Stimulated activated CD4-positive, alpha-beta T cell treated with anti-CD3 and anti-CD28 coated beads, Interleukin-15, amount 100 ng/mL, for 24 hours (primary cell): ENCODE measurements around the gene PRR30.

Experiments used
- DNase-seq: peaks from one replicate; pipeline ENCODE4 v3.0.0-alpha.2; 2020

Gene PRR30

DNA sequence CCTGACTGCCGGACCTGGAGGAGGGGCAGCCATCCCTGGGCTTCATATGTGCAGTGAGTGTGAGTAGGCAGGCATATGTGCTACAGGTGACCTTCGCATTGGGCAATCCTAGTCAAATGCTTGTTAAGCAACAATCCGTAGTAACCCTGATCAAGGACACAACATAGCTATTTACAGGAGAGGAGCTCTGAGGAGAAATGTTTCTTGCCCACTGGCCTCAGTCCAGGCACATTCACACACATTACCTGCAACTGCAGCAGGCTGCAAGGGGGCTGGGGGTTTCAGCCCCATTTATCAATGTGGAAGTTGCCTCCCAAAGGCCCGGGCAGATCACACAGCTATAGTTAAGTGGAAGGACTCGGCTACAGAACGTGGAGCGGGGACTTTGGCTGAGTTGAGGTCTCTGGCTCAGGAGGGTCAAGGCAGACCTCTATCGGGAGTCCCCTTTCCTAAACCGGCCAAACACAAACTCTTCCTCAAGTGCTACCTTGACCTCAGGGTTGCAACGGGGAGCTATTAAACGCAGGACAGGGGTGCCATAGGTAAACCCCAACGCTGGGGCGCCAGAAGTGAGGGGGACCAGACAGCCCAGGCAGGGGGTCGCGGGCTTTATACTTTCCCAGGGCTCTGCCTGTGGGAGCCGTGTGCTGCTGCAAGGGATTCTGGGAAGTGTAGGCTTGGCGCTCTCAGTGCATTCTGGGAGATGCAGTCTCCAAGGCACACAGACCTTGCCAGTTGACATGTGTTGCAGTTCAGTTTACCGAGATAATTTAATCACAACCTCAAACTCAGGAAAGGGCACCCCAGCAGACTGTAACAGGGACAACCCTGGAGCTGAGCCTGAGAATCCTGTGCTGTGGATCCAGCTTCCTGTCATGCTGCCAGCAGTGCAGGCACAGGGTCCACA, 43.2 kb downstream of the PRR30 start:
- DNase-seq = peak; percentile 63

DNA sequence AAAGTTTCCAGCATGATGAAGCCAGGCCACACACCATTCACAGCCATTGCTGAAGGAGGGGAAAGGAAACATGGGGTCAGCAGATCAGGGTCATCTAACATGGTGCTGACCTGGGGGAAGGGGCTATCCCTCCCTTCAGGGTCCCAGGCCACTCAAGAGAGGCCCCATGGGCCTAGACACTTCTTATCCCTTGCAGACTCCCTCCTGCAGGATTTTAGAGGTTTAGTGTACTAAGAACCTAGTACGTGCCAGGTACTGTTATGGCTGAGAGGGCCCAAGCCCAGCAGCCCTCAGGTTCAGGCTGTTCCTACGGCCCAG, 43.8 kb downstream of the PRR30 start:
- no peak for DNase-seq

DNA sequence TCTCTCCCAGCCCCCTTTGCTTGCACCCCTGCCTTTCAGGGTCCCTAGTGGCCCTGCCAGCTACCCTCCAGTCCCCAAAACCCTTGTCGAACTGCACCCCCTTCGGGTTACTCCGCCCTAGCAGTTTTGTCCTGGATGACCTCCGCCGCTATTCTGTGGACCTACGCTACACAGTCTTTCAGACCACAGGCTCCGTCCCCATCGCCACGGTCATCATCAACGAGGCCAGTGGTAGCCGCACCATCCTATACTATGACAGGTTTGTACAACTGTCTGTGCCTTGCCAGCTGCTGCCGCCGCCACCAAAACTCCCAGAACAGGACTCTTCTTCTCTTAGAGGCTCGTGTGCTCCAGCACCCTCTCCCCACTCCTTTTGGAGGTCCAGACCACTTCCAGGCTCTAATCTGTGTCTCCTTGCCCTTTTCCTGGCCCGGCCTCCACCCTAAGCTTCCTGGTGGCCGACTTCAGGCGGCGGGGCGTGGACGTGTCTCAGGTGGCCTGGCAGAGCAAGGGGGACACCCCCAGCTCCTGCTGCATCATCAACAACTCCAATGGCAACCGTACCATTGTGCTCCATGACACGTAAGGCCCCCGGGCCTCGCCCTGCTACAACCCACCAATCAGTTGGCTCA, 44.7 kb downstream of the PRR30 start:
- DNase-seq = no peak

DNA sequence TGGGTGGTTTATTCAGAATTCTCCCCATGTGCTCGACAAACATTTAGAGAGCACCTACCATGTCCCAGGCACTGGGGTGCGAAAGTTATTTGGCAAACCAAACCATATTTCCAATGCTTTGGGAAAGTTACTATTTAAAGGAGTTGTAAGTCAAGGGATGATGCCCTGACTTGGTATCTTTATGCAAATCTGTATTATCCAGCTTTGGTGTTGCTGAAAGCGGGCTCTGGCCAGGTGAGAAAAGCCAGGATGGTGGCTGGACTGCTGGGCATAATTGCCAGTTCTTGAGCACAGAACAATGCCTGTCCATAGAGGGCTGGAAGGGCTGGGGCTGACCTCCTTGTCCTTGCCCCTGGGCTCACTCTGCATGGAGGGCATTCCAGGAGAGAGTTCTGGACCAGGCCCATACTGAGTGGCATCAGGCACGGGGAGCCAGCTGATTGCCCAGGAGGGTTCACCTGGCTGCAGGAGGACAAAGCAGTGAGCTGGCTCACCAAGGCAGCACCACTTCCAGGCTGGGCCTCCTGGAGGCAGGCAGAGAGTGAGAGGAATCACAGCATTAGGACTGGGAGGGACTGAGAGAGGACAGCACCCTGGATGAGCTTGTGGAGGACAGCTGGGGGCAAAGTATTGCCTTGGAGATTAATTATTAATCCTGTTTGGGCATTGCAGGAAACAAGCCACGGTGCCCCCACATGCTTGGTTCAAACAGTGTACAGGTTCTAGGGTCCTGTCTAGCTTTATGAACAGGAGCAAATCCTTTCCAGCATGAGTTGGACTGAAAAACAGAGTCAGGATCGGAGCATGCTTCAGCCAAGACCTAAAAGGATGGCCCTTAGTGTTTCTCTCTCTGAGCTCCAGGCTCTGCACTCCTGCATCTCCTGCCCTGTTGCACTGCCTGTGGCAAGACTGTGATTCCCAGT, 45.5 kb downstream of the PRR30 start:
- DNase-seq = no peak

DNA sequence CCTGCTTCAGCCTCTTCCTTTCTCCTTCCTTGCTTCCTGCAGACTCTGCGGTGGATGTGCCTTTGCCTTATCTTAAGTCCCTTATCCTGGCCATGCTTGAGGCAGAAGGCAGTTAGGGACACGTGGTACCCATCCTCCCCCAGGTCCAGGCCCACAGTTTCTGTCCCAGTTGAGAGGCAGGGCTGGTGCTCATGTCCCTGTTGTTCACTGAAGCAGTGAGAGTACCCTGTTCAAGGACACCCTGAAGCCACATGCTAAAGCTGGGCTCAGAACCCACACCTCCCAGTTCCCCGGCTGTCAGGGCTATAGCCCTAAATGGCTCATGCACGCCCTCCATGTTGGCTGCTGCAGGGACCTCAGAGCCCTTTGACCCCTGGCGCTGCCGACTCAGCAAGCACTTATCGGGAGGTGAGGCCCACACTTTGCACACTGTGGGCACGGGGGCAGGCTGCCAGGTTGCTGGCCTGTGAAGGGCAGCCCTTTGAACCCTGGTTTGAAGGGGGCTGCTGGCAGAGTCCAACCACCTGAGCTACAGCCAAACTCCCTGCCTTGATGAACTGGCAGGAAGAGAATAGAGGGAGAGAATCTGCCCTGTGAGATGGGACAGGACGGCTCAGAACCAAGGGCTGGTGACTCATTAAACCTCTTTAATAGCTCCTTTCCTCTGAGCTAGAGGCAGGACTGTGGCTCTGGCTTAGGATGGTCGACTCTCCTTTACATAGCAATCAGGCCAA, 46.3 kb downstream of the PRR30 start:
- DNase-seq = no peak

DNA sequence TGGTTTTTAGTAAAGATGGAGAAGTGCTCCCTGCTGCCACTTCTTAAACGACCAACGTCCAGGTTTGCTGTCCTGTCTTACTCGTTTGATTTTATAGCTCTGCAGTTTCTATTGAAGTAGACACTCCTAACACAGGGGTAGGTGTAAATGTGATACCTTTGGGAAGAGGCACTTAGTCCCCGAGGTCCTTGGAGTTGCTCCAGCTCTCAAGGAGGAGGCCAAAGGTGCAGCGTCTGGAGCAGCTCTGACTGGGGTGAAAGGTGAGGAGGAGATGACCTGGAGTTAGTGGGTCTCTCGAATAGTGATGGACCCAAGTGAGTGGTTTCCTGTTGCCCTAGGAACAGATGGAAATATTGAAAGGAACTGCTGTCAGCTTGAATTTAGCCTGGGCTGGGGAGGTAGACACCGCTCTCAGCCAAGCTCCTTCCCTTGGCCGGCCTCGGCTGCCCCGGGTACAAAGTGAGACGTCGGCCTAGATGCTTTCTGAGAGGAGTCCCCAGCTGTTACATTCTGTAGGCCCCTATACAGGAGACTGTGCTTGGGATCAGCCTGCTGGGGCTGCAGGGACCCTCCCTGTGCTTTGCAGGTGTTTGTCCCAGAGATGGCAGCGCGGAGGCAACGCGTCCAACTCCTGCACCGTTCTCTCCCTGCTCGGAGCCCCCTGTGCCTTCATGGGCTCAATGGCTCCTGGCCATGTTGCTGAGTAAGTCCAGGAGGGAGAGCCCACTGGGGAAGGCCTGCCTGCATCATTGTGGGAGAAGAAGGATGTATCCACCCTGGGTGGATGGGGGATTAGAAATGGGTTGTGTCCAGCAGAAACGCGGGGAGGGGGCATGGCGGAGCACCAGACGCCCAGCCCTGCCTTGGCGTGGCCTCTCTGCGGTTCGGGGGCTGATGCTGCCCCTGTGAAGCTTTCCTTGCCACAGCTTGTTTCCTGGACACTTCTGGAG, 47.2 kb downstream of the PRR30 start:
- no peak for DNase-seq

DNA sequence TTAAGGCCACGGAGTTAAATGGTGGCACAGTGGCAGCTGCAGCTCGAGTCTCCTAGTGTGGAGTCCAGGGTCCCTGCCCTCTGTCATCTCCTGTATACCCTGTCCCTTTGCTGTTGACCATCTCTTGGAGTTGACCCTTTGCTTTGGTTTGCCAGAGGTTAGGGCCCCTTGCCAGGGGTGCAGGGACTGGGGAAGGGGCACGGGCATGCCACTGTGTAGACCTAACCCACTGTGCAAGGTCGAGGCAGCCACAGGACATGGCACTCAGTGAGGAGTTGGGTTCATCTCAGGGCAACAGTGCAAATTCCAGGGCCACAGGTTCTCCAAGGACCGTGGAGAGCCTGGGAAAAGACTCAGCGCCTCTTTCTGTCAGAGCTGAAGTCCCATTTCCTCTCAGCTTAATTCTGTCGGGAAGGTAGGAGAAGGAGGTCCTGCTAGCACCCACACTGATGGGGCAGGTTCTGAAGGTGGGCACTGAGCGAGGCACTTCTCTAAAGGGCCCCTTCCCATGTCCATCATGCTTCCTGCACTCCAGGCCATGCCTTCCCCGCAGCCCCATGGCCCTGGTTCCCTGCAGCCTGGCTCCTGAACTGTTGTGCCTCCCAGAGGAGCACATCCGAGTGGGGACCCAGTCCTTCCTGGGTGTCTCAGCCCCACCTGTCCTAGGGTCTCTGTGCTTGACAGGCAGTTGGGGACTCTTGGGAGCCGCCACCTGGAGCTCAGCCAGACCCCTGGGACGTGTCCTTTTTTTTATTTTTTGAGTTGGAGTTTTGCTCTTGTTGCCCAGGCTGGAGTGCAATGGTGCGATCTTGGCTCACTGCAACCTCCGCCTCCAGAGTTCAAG, 49.9 kb downstream of the PRR30 start:
- DNase-seq = no peak

DNA sequence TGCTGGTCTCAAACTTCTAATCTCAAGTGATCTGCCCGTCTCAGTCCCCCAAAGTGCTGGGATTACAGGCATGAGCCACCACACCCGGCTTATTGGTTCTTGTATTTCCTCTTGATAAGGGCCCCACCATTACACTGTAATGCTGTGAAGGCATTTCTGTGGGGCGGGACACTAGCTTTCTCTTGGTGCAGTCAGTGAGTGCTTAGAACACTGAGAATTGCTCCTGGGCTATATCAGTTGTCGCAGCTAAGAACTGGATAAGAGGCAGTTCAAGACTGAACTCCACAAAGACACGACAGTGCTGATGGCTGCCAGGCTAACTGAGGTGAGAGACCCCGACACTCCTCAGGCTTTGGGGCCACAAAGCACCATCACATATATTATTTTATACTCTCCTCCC, 50.6 kb downstream of the PRR30 start:
- no peak for DNase-seq

DNA sequence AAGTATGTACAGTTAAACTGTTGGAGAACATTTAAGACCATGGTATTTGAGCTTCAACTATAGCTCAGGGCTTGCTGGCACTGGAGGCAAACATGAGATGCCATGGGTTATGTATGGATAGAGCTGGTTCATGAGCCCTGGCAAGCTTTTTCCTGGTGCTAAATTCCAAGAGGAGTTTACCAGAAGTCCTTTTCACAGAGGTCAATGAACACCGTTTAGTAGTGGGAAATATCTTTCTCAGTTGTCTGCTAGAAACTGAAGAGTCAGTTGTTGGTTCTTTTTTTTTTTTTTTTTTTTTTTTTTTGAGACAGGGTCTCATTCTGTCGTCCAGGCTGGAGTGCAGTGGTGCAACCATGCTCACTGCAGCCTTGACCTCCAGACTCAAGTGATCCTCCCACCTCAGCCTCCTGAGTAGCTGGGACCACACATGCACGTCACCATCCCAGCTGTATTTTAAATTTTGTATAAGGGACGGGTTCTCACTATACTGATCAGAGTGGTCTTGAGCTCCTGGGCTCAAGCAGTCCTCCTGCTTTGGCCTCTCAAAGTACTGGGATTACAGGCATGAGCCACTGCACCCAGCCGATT, 51.3 kb downstream of the PRR30 start:
- no peak for DNase-seq
